Heart left ventricle (tissue), 16 donors: ENCODE results near the gene PGAM2. TPM values are rescaled to one million over a fixed set of nuclear protein-coding genes. Genes with fewer than 3 reads are reported as not detected.

Source experiments
- ATAC-seq, 4 donors: fragments of 200-7000 bp; cut with Tn5 transposase; one replicate each; pipeline ENCODE4 v1.9.1; 2020 to 2022; ENCODE audit warnings: moderate library complexity in 4 of 4, mild to moderate bottlenecking in 3 of 4, moderate number of reproducible peaks in 1 of 4
- DNase-seq, 5 donors: peaks; one replicate each; pipeline ENCODE4 v3.0.0-alpha.2; 2020
- H3K27ac ChIP-seq, 12 donors: fragments of 200-600 bp; sonication (generic) in 4 of 12; one replicate each; pipeline versions ENCODE4 v1.5.0 to v1.8.0; 2016 to 2022; ENCODE audit warnings: mild to moderate bottlenecking in 2 of 12
- H3K27me3 ChIP-seq, 9 donors: fragments of 200-600 bp; sonication (generic) in 2 of 9; one replicate each; pipeline versions ENCODE4 v1.5.1 to v1.8.0; 2016 to 2022; ENCODE audit warnings: mild to moderate bottlenecking in 3 of 9
- H3K36me3 ChIP-seq, 9 donors: fragments of 200-600 bp; sonication (generic) in 2 of 9; one replicate each; pipeline versions ENCODE4 v1.5.0 to v1.8.0; 2018 to 2022; ENCODE audit warnings: mild to moderate bottlenecking in 2 of 9
- H3K4me1 ChIP-seq, 12 donors: fragments of 200-600 bp; sonication (generic) in 4 of 12; one replicate each; pipeline versions ENCODE4 v1.5.0 to v1.8.0; 2016 to 2022; ENCODE audit warnings: mild to moderate bottlenecking in 3 of 12
- H3K4me3 ChIP-seq, 12 donors: fragments of 200-600 bp; sonication (generic) in 4 of 12; one replicate each; pipeline versions ENCODE4 v1.5.0 to v1.8.0; 2017 to 2022; ENCODE audit warnings: mild to moderate bottlenecking in 9 of 12, moderate library complexity in 4 of 12
- H3K9me3 ChIP-seq, 12 donors: fragments of 200-600 bp; sonication (generic) in 4 of 12; one replicate each; pipeline versions ENCODE4 v1.5.0 to v1.8.0; 2016 to 2022; ENCODE audit warnings: mild to moderate bottlenecking in 1 of 12
- CTCF ChIP-seq, 12 donors: fragments of 200-600 bp; sonication (generic) in 4 of 12; IDR thresholded peaks; one replicate each; pipeline versions ENCODE4 v1.5.0 to v1.8.0; 2018 to 2022; ENCODE audit warnings: antibody characterized with exemption in 12 of 12, mild to moderate bottlenecking in 5 of 12
- POLR2A ChIP-seq, 2 donors: fragments of 450-650 bp; IDR thresholded peaks; one replicate each; pipeline ENCODE4 v1.6.1; 2017; ENCODE audit warnings: antibody characterized with exemption in 2 of 2, mild to moderate bottlenecking in 2 of 2, moderate library complexity in 2 of 2
- WGBS, 4 donors: extraction: QIAGEN DNeasy Blood & Tissue Kit in 2 of 4; methylation state at CpG; one replicate each; pipeline versions ENCODE4 v1.1.5 to v1.1.7; 2013 to 2018; 5-methylcytosine and 5-hydroxymethylcytosine counted together
- intact Hi-C, 10 donors: fragments of 100-400 bp; cut with DNase I; formaldehyde crosslinking; loops; one replicate each; pipeline versions ENCODE4 v1.11.1 to v1.14.2; 2022
- polyA plus RNA-seq, 2 donors: library from polyadenylated mRNA; stranded (reverse); fragments of 200-250 nt; gene quantifications; one replicate each; pipeline ENCODE4 v1.2.3, GENCODE V29; 2013
- total RNA-seq, 9 donors: library from RNA; depleted of rRNA in 2 of 9; stranded (reverse); fragments of >200 nt in 2 of 9; fragmentation: NEBNext Ultra II Directional in 3 of 9; extraction: Animal tissue kit (Norgen Biotek cat#: 25700) in 3 of 9; gene quantifications; one replicate each; pipeline versions ENCODE4 v1.1.0 to v1.2.4, GENCODE V29; 2016 to 2023
- donor health status: ischemic (EF 13 %, LVEDD 7.1; RV severe dilation, severe dysfunction).
- donor health status: healthy with polysubstance abuse.
- donor health status: DM: no; HTN: yes; CAD: no.
- donor health status: DM: no; HTN: no; CAD: no.
- donor health status: ischemic (EF 25% LVEDD 6.9; RV normal size, moderate dysfunction).
- donor health status: ischemic (EF 25% LVEDD 5.7; RV mildly dilated, moderate dysfunction).
- donor health status: healthy.
- donor health status: DM: yes; HTN: yes; CAD: no.
- donor health status: ischemic (EF 35%, LVEDD 5.7; RV mildly dilated, moderate dysfunction).
- donor health status: nonischemic (EF 11% LVEDD 7.7; RV severe dilation, severe dysfunction).
- donor health status: DM: yes; HTN: yes; CAD: no.
- donor health status: PGD.
- donor health status: ischemic (EF 29% LVEDD 5.4; RV normal size, mild dysfunction).
- donor health status: nonischemic (EF 23%, LVEDD 6.1; RV moderate dilation, normal function).

PGAM2 gene
- total and polyA plus RNA-seq, 11 donors: 242 to 2,064 (median 555) TPM

DNA sequence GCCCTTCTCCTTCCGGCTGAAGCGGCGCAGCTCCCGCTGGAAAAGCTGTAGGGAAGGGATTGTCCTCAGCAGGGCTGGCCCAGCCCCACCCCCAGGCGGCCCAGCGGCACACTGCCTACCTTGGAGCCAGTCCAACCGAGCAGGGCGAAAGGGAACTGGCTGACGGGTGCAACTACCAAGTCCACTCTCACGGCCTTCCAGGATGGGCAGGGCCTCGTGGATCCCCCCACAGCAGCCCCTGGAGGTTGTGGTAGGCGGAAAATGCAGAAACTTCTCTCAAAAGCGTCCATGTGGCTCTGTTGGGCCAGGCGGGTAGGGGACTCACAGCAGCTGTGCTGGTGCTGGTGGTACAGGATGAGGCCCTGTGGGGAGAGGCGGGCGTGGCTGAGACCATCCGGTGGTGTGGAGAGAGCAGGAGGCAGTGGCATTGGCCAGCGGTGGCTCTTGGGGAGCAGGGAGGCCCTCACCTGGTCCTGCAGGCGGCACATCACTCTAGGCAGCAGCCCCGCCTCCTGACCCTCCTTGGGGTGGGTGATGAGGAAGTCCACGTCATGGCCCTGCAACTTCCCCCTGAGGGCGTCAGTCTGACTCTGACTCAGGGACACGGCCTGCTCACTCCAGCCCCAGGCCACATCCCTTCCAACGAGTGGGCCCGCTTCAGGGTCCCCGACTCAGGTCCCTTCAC, 8.4 kb upstream of the PGAM2 start:
- 59 to 70% (median 62%) methylated on average over 11 to 26 of the region's 26 CpGs for WGBS, 4 donors
- ATAC-seq: peak; percentile 46 to 78 (median 74)
- Histone ChIP-seq H3K9me3 (no peaks in the 10 kb centered on the region), H3K4me3 (peak overlapping the region in 7 of 12 donors; percentile 0 to 35 (median 16)), H3K36me3 (peaks cover 0 to 65% (median 48%) of the 10 kb centered on the region in 9 donors), H3K27ac (peak overlapping the region; percentile 57 to 90 (median 76)), H3K4me1 (peaks cover 13 to 68% (median 45%) of the 10 kb centered on the region in 12 donors), H3K27me3 (no peaks in the 10 kb centered on the region)
- intact Hi-C loops: loop anchor here in 5 of 10 donors (2.0 to 5.0 kb wide), 2 partner anchors 123 to 128 kb away; partner anchors contain the start of gene YKT6 (in 2 of the 5)
- TF ChIP-seq POLR2A (IDR thresholded peaks at IDR 0.05): peak in 1 of 2 donors; percentile 49
- peak in 2 of 12 donors; percentile 3 to 14 for TF ChIP-seq CTCF (IDR thresholded peaks at IDR 0.05)
- DNase-seq: peak; percentile 79 to 91 (median 86)

GRCh38 chr7:44072364-44073231, 7.2 kb upstream of the PGAM2 start:
- DNase-seq (peak; percentile 81 to 91 (median 89)), ATAC-seq (peak; percentile 27 to 64 (median 60))
- Histone ChIP-seq H3K4me1 (peaks cover 13 to 67% (median 38%) of the 10 kb centered on the region in 12 donors), H3K27me3 (no peaks in the 10 kb centered on the region), H3K4me3 (peak overlapping the region in 1 of 12 donors; percentile 35), H3K36me3 (peaks cover 0 to 53% (median 38%) of the 10 kb centered on the region in 9 donors), H3K9me3 (no peaks in the 10 kb centered on the region), H3K27ac (peak overlapping the region; percentile 57 to 90 (median 76))
- intact Hi-C loops: loop anchor here in 5 of 10 donors (2.0 to 5.0 kb wide), 2 partner anchors 124 to 130 kb away; partner anchors contain the start of gene YKT6 (in 2 of the 5)
- peak in 1 of 2 donors; percentile 34 for TF ChIP-seq POLR2A (IDR thresholded peaks at IDR 0.05)
- peak; percentile 53 to 81 (median 72) for TF ChIP-seq CTCF (IDR thresholded peaks at IDR 0.05)
- WGBS, 4 donors: 37 to 44% (median 38%) methylated on average over 10 to 12 of the region's 12 CpGs

DNA sequence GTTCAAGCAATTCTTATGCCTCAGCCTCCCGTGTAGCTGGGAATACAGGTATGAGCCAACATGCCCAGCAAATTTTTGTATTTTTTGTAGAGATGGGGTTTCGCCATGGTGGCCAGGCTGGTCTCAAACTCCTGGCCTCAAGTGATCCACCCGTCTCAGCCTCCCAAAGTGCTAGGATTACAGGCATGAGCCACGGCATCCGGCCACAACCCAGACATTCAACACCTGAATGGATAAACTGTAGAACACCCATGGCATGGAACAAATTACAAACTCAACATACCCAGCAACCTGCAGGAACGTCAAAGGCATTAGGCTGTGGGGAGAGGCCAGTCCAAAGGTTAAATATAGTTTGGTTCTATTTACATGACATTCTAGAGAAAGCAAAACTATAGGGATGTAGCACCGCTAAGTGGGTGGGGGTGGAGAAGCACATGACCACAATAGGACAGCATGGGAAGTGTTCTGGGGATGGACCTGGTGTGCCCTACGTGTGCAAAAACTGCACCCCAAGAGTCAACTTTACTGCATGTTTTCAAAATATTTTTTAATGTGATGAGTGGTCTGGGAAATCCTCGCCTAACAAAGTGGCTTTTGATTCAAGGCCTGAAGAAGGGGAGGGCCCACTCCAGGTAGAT, 6.5 kb upstream of the PGAM2 start:
- no peaks in the 10 kb centered on the region for H3K27me3 ChIP-seq
- ATAC-seq: no peak
- TF ChIP-seq CTCF (IDR thresholded peaks at IDR 0.05) (no peak), POLR2A (IDR thresholded peaks at IDR 0.05) (no peak)
- intact Hi-C loops: loop anchor here in 5 of 10 donors (2.0 to 5.0 kb wide), 2 partner anchors 125 to 130 kb away; partner anchors contain the start of gene YKT6 (in 2 of the 5)
- DNase-seq: peak in 2 of 5 donors; percentile 6 to 11
- WGBS, 4 donors: 65 to 68% (median 66%) methylated on average over 9 of the region's 9 CpGs
- H3K4me3 ChIP-seq: no peak overlapping the region
- peaks cover 0 to 47% (median 31%) of the 10 kb centered on the region in 9 donors for H3K36me3 ChIP-seq
- peaks cover 10 to 67% (median 34%) of the 10 kb centered on the region in 12 donors for H3K4me1 ChIP-seq
- peak overlapping the region in 9 of 12 donors; percentile 65 to 85 (median 77) for H3K27ac ChIP-seq
- no peaks in the 10 kb centered on the region for H3K9me3 ChIP-seq
